Measurements from ENCODE around the gene PLSCR5. TPM values are rescaled to one million over a fixed set of nuclear protein-coding genes. Genes with fewer than 3 reads are reported as not detected.

The PLSCR5 gene
- total RNA-seq, 2 donors from 2014 or later, result not detected

GRCh38 chr3:146558781-146559180, 46.4 kb downstream of the PLSCR5 start:
- no peaks in the 10 kb centered on the region for H3K36me3 ChIP-seq (replicated peaks in 1 of 2; ENCODE audit: insufficient read depth in 1 of 2, low read depth in 2 of 2)
- no peaks in the 10 kb centered on the region for H3K9me3 ChIP-seq
- DNase-seq, result no peak
- ATAC-seq, result no peak
- H3K27ac ChIP-seq, result no peak overlapping the region
- intact Hi-C loops (cut with DNase I), result no loop called here
- no peaks in the 10 kb centered on the region for H3K4me1 ChIP-seq
- H3K4me3 ChIP-seq, result no peak overlapping the region
- 80 to 86% methylated on average over 2 of the region's 2 CpGs for WGBS, 2 donors
- H3K27me3 ChIP-seq, result no peaks in the 10 kb centered on the region
- TF ChIP-seq CTCF (IDR thresholded peaks at IDR 0.05) (no peak), POLR2A (IDR thresholded peaks at IDR 0.05) (no peak)

GRCh38 chr3:146557745-146558144, 47.4 kb downstream of the PLSCR5 start:
- Histone ChIP-seq H3K27ac (no peak overlapping the region), H3K9me3 (no peaks in the 10 kb centered on the region), H3K4me1 (no peaks in the 10 kb centered on the region), H3K27me3 (no peaks in the 10 kb centered on the region), H3K4me3 (no peak overlapping the region), H3K36me3 (replicated peaks in 1 of 2; ENCODE audit: insufficient read depth in 1 of 2, low read depth in 2 of 2) (no peaks in the 10 kb centered on the region)
- peak in 1 of 4 donors; percentile 10 for DNase-seq
- TF ChIP-seq CTCF (IDR thresholded peaks at IDR 0.05) (no peak), POLR2A (IDR thresholded peaks at IDR 0.05) (no peak)
- 73 to 81% methylated on average over 4 of the region's 4 CpGs for WGBS, 2 donors
- ATAC-seq, result no peak
- intact Hi-C loops (cut with DNase I), result no loop called here

- Histone ChIP-seq H3K9me3 (no peaks in the 10 kb centered on the region), H3K4me1 (no peaks in the 10 kb centered on the region), H3K27ac (no peak overlapping the region), H3K27me3 (no peaks in the 10 kb centered on the region), H3K4me3 (no peak overlapping the region), H3K36me3 (replicated peaks in 1 of 2; ENCODE audit: insufficient read depth in 1 of 2, low read depth in 2 of 2) (no peaks in the 10 kb centered on the region)
- intact Hi-C loops (cut with DNase I), result no loop called here
- DNase-seq (no peak), ATAC-seq (no peak)
- TF ChIP-seq CTCF (IDR thresholded peaks at IDR 0.05), result no peak
- no peak for TF ChIP-seq POLR2A (IDR thresholded peaks at IDR 0.05)
- 88 to 91% methylated on average over 3 of the region's 3 CpGs for WGBS, 2 donors
Measured at GRCh38 chr3:146555311-146555710, 49.8 kb downstream of the PLSCR5 start.

- no peaks in the 10 kb centered on the region for H3K4me1 ChIP-seq
- no peak overlapping the region for H3K27ac ChIP-seq
- DNase-seq (no peak), ATAC-seq (no peak)
- TF ChIP-seq CTCF (IDR thresholded peaks at IDR 0.05), result no peak
- no peak for TF ChIP-seq POLR2A (IDR thresholded peaks at IDR 0.05)
- H3K36me3 ChIP-seq (replicated peaks in 1 of 2; ENCODE audit: insufficient read depth in 1 of 2, low read depth in 2 of 2), result no peaks in the 10 kb centered on the region
- intact Hi-C loops (cut with DNase I), result no loop called here
- H3K4me3 ChIP-seq, result no peak overlapping the region
- no peaks in the 10 kb centered on the region for H3K9me3 ChIP-seq
- H3K27me3 ChIP-seq, result no peaks in the 10 kb centered on the region
- WGBS, 2 donors, result 76 to 82% methylated on average over 7 of the region's 7 CpGs
Measured at GRCh38 chr3:146554151-146554760, 50.9 kb downstream of the PLSCR5 start.
